ENCODE measurements around the gene CXCR3. TPM values are rescaled to one million over a fixed set of nuclear protein-coding genes. Genes with fewer than 3 reads are reported as not detected.
"Not testable (repeated sequence)": the region's sequence is repeated elsewhere in the genome, so short reads cannot be mapped to it uniquely, and the experiment has no call there.

CXCR3 gene
- total and polyA plus RNA-seq, 7 donors: 0.01 to 0.21 (median 0.05) TPM; not detected in 4

- peak in 3 of 4 donors; percentile 7 to 18 (median 9) for ATAC-seq
- no peak overlapping the region for H3K4me3 ChIP-seq
- intact Hi-C loops (cut with DNase I): no loop called here
- no peak overlapping the region for H3K27ac ChIP-seq
- peaks cover 4 to 14% of the 10 kb centered on the region in 2 donors for H3K36me3 ChIP-seq (ENCODE audit: insufficient read depth in 1 of 2, low read depth in 1 of 2)
- H3K9me3 ChIP-seq: no peaks in the 10 kb centered on the region
- TF ChIP-seq, protein P1, sequence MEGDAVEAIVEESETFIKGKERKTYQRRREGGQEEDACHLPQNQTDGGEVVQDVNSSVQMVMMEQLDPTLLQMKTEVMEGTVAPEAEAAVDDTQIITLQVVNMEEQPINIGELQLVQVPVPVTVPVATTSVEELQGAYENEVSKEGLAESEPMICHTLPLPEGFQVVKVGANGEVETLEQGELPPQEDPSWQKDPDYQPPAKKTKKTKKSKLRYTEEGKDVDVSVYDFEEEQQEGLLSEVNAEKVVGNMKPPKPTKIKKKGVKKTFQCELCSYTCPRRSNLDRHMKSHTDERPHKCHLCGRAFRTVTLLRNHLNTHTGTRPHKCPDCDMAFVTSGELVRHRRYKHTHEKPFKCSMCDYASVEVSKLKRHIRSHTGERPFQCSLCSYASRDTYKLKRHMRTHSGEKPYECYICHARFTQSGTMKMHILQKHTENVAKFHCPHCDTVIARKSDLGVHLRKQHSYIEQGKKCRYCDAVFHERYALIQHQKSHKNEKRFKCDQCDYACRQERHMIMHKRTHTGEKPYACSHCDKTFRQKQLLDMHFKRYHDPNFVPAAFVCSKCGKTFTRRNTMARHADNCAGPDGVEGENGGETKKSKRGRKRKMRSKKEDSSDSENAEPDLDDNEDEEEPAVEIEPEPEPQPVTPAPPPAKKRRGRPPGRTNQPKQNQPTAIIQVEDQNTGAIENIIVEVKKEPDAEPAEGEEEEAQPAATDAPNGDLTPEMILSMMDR (IDR thresholded peaks at IDR 0.05): no peak
- no peaks in the 10 kb centered on the region for H3K4me1 ChIP-seq
- DNase-seq: no peak
- no peaks in the 10 kb centered on the region for H3K27me3 ChIP-seq (ENCODE audit: insufficient read depth in 3 of 3, low read length in 2 of 3)
- 87 to 94% (median 87%) methylated on average over 21 to 43 of the region's 43 CpGs for WGBS, 3 donors
Measured at GRCh38 chrX:71616672-71617529, 1.4 kb downstream of the CXCR3 start.

DNA sequence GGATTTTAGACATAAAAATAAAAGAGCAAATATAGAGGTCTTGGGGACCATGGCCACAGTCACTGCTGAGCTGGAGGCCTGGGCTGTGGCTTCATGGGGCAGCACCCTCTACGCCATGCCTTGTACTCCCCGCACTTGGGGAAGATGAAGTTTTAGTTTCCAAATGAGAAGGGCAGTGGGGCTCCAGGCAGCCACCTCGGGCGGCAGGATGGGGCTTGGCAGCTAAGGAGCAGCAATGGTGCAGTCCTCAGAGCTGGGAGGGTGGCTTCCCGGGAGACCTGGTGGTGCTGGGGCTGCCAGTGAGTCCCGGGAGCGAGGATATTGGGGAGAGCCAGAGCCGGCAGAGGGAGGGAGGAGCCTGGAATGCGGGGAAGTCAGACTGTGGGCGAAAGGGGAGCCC is 2.4 kb downstream of the CXCR3 start:
- H3K36me3 ChIP-seq (ENCODE audit: insufficient read depth in 1 of 2, low read depth in 1 of 2): peaks cover 4 to 23% of the 10 kb centered on the region in 2 donors
- TF ChIP-seq, protein P1 (IDR thresholded peaks at IDR 0.05): no peak
- H3K27me3 ChIP-seq (ENCODE audit: insufficient read depth in 3 of 3, low read length in 2 of 3): no peaks in the 10 kb centered on the region
- WGBS, 3 donors: 82 to 88% (median 88%) methylated on average over 8 to 10 of the region's 10 CpGs
- no peak overlapping the region for H3K4me3 ChIP-seq
- ATAC-seq (no peak), DNase-seq (no peak)
- no peaks in the 10 kb centered on the region for H3K9me3 ChIP-seq
- no peak overlapping the region for H3K27ac ChIP-seq
- no peaks in the 10 kb centered on the region for H3K4me1 ChIP-seq
- intact Hi-C loops (cut with DNase I): no loop called here

DNA sequence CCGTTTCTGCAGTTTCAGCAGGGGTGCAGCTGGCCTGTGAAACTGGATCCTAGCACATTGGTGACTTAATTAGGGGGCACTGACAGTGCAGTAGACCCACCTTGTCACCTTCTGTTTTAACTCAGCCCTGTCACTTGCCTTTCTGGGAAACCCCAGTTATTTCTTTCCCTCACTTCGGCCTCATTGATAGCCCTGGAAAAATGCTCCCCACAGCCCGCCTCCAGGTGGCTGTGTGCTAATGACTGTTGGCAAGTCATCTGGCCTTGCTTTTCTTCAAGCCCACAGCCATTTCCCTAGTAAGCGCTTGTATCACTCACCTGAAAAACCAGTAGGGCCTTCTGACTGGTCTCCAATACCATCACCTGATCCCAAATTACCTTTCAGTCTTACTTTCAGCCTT is 3.3 kb downstream of the CXCR3 start:
- DNase-seq: no peak
- Histone ChIP-seq H3K27ac (no peak overlapping the region), H3K4me1 (no peaks in the 10 kb centered on the region), H3K36me3 (ENCODE audit: insufficient read depth in 1 of 2, low read depth in 1 of 2) (peaks cover 4 to 32% of the 10 kb centered on the region in 2 donors), H3K4me3 (no peak overlapping the region), H3K9me3 (no peaks in the 10 kb centered on the region), H3K27me3 (ENCODE audit: insufficient read depth in 3 of 3, low read length in 2 of 3) (no peaks in the 10 kb centered on the region)
- no peak for ATAC-seq
- WGBS, 3 donors: 81 to 90% (median 88%) methylated on average over 4 of the region's 4 CpGs
- TF ChIP-seq, protein P1 (IDR thresholded peaks at IDR 0.05): no peak
- intact Hi-C loops (cut with DNase I): no loop called here

GRCh38 chrX:71612256-71612655 is 6.1 kb downstream of the CXCR3 start:
- ATAC-seq (no peak), DNase-seq (no peak)
- intact Hi-C loops (cut with DNase I): no loop called here
- H3K36me3 ChIP-seq (ENCODE audit: insufficient read depth in 1 of 2, low read depth in 1 of 2): peaks cover 4 to 49% of the 10 kb centered on the region in 2 donors
- TF ChIP-seq, protein P1 (IDR thresholded peaks at IDR 0.05): no peak
- H3K4me1 ChIP-seq: peaks cover under 1% of the 10 kb centered on the region
- H3K9me3 ChIP-seq: no peaks in the 10 kb centered on the region
- no peak overlapping the region for H3K27ac ChIP-seq
- no peak overlapping the region for H3K4me3 ChIP-seq
- WGBS, 3 donors: 74 to 82% (median 81%) methylated on average over 8 of the region's 8 CpGs
- H3K27me3 ChIP-seq (ENCODE audit: insufficient read depth in 3 of 3, low read length in 2 of 3): no peaks in the 10 kb centered on the region

- H3K4me3 ChIP-seq; ATAC-seq; H3K27ac ChIP-seq; DNase-seq; H3K4me1 ChIP-seq; H3K9me3 ChIP-seq; intact Hi-C loops (cut with DNase I); H3K27me3 ChIP-seq (ENCODE audit: insufficient read depth in 3 of 3, low read length in 2 of 3): not testable (repeated sequence)
- peaks cover 4 to 49% of the 10 kb centered on the region in 2 donors for H3K36me3 ChIP-seq (ENCODE audit: insufficient read depth in 1 of 2, low read depth in 1 of 2)
- 87 to 95% (median 93%) methylated on average over 8 to 9 of the region's 9 CpGs for WGBS, 3 donors
Measured at GRCh38 chrX:71611736-71612135, 6.6 kb downstream of the CXCR3 start.
